Measurements from ENCODE around the gene GRIA4. TPM values are rescaled to one million over a fixed set of nuclear protein-coding genes. Genes with fewer than 3 reads are reported as not detected.

Gene GRIA4
- total and polyA plus RNA-seq, 2 donors (not counting 1 experiment from before 2014, with no cell fraction given): not detected

- Mint-ChIP-seq H3K4me3 (no peak overlapping the region), H3K9me3 (ENCODE audit: insufficient read depth) (no peaks in the 10 kb centered on the region), H3K4me1 (no peaks in the 10 kb centered on the region), H3K27me3 (no peaks in the 10 kb centered on the region), H3K27ac (no peak overlapping the region)
- no peak overlapping the region for H3K4me3 ChIP-seq (ENCODE audit: control extremely low read depth in 1 of 5, extremely low read depth in 1 of 5, insufficient read depth in 1 of 5, low read depth in 2 of 5, low read length in 4 of 5)
- H3K79me2 ChIP-seq (ENCODE audit: control insufficient read depth, insufficient read depth, low read length): no peaks in the 10 kb centered on the region
- no peak overlapping the region for H2AFZ ChIP-seq (ENCODE audit: insufficient read depth, low read depth, low read length, poor library complexity, severe bottlenecking)
- H4K20me1 ChIP-seq (ENCODE audit: control insufficient read depth, insufficient read depth, low read length, poor library complexity, severe bottlenecking): no peaks in the 10 kb centered on the region
- DNase-seq (no peak), ATAC-seq (ENCODE audit: low read depth) (no peak)
- no peaks in the 10 kb centered on the region for H3K36me3 ChIP-seq (replicated peaks in 1 of 2; ENCODE audit: control extremely low read depth in 1 of 2, control insufficient read depth in 1 of 2, extremely low read depth in 1 of 2, insufficient read depth in 2 of 2, low read length in 1 of 2)
- H3K9me3 ChIP-seq (ENCODE audit: control extremely low read depth in 1 of 3, control insufficient read depth in 2 of 3, insufficient read depth in 1 of 3, low read length in 2 of 3): no peaks in the 10 kb centered on the region
- H3K4me2 ChIP-seq (replicated peaks; ENCODE audit: low read depth, low read length, poor library complexity, severe bottlenecking): no peak overlapping the region
- no peak for TF ChIP-seq EZH2 (IDR thresholded peaks at IDR 0.05; ENCODE audit: borderline replicate concordance, insufficient read depth, low read depth, low read length, poor library complexity, severe bottlenecking)
- TF ChIP-seq, protein P1, sequence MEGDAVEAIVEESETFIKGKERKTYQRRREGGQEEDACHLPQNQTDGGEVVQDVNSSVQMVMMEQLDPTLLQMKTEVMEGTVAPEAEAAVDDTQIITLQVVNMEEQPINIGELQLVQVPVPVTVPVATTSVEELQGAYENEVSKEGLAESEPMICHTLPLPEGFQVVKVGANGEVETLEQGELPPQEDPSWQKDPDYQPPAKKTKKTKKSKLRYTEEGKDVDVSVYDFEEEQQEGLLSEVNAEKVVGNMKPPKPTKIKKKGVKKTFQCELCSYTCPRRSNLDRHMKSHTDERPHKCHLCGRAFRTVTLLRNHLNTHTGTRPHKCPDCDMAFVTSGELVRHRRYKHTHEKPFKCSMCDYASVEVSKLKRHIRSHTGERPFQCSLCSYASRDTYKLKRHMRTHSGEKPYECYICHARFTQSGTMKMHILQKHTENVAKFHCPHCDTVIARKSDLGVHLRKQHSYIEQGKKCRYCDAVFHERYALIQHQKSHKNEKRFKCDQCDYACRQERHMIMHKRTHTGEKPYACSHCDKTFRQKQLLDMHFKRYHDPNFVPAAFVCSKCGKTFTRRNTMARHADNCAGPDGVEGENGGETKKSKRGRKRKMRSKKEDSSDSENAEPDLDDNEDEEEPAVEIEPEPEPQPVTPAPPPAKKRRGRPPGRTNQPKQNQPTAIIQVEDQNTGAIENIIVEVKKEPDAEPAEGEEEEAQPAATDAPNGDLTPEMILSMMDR (IDR thresholded peaks at IDR 0.05): no peak
- CTCF ChIA-PET: no interaction called here
- POLR2A ChIA-PET: no interaction called here
- H3K9ac ChIP-seq (ENCODE audit: low read length): no peak overlapping the region
- no peaks in the 10 kb centered on the region for H3K27me3 ChIP-seq (replicated peaks in 1 of 4; ENCODE audit: control extremely low read depth in 1 of 4, control insufficient read depth in 3 of 4, insufficient read depth in 4 of 4, low read length in 3 of 4)
- H3K27ac ChIP-seq (ENCODE audit: low read length in 2 of 2): no peak overlapping the region
- H3K4me1 ChIP-seq (ENCODE audit: control insufficient read depth in 2 of 2, insufficient read depth in 2 of 2, low read length in 2 of 2): no peaks in the 10 kb centered on the region
- intact Hi-C loops (cut with micrococcal nuclease): no loop called here
Observed at GRCh38 chr11:105918600-105918999, 308.7 kb downstream of the GRIA4 start.

DNA sequence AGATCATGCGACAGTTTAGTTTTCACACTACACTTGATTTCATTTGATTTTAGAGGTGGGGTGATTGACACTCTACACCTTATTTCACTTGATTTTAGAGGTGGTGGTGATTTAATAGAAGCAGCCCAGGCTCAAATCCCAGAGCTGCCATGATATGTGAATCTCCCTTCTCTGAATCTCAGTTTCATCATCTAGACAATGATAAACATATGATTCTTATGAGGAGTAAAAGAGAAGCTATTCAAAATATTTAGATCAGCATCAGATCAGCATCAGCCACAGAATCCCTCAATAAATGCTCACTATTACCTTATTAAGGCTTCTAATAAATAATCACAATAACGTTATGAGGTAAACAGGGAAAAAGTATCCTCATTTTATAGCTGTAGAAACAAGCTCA, 313.4 kb downstream of the GRIA4 start:
- no CpG with 5 or more reads among the region's 2 CpGs for WGBS (ENCODE audit: insufficient coverage)
- CTCF ChIA-PET: no interaction called here
- no peak overlapping the region for H3K27ac Mint-ChIP-seq

More for the DNA sequence above, 313.4 kb downstream of the GRIA4 start:
- no peak for ATAC-seq (ENCODE audit: low read depth)
- Histone ChIP-seq H3K9ac (ENCODE audit: low read length) (no peak overlapping the region), H3K9me3 (ENCODE audit: control extremely low read depth in 1 of 3, control insufficient read depth in 2 of 3, insufficient read depth in 1 of 3, low read length in 2 of 3) (no peaks in the 10 kb centered on the region), H3K27ac (ENCODE audit: low read length in 2 of 2) (no peak overlapping the region), H3K4me3 (ENCODE audit: control extremely low read depth in 1 of 5, extremely low read depth in 1 of 5, insufficient read depth in 1 of 5, low read depth in 2 of 5, low read length in 4 of 5) (no peak overlapping the region), H3K4me1 (ENCODE audit: control insufficient read depth in 2 of 2, insufficient read depth in 2 of 2, low read length in 2 of 2) (no peaks in the 10 kb centered on the region), H3K4me2 (replicated peaks; ENCODE audit: low read depth, low read length, poor library complexity, severe bottlenecking) (no peak overlapping the region), H2AFZ (ENCODE audit: insufficient read depth, low read depth, low read length, poor library complexity, severe bottlenecking) (no peak overlapping the region), H4K20me1 (ENCODE audit: control insufficient read depth, insufficient read depth, low read length, poor library complexity, severe bottlenecking) (no peaks in the 10 kb centered on the region), H3K27me3 (replicated peaks in 1 of 4; ENCODE audit: control extremely low read depth in 1 of 4, control insufficient read depth in 3 of 4, insufficient read depth in 4 of 4, low read length in 3 of 4) (no peaks in the 10 kb centered on the region), H3K79me2 (ENCODE audit: control insufficient read depth, insufficient read depth, low read length) (no peaks in the 10 kb centered on the region), H3K36me3 (replicated peaks in 1 of 2; ENCODE audit: control extremely low read depth in 1 of 2, control insufficient read depth in 1 of 2, extremely low read depth in 1 of 2, insufficient read depth in 2 of 2, low read length in 1 of 2) (no peaks in the 10 kb centered on the region)
- intact Hi-C loops (cut with micrococcal nuclease): no loop called here
- Mint-ChIP-seq H3K9me3 (ENCODE audit: insufficient read depth) (no peaks in the 10 kb centered on the region), H3K27me3 (no peaks in the 10 kb centered on the region), H3K4me3 (no peak overlapping the region), H3K4me1 (no peaks in the 10 kb centered on the region)
- no peak for TF ChIP-seq EZH2 (IDR thresholded peaks at IDR 0.05; ENCODE audit: borderline replicate concordance, insufficient read depth, low read depth, low read length, poor library complexity, severe bottlenecking)
- TF ChIP-seq, protein P1 (IDR thresholded peaks at IDR 0.05): no peak
- POLR2A ChIA-PET: no interaction called here
- DNase-seq: no peak

All from B cell (primary cell).